GM19023 (cell line): ENCODE data around the gene ST6GALNAC5.
"Not testable (repeated sequence)": the region's sequence is repeated elsewhere in the genome, so short reads cannot be mapped to it uniquely, and the experiment has no call there.

ENCODE experiments used
- ATAC-seq: cut with Tn5 transposase; IDR thresholded peaks from one replicate; pipeline ENCODE4 v1.9.1; 2021; ENCODE audit warnings: mild to moderate bottlenecking, moderate library complexity; ENCODE audit not compliant: unreplicated experiment

ST6GALNAC5 gene

DNA sequence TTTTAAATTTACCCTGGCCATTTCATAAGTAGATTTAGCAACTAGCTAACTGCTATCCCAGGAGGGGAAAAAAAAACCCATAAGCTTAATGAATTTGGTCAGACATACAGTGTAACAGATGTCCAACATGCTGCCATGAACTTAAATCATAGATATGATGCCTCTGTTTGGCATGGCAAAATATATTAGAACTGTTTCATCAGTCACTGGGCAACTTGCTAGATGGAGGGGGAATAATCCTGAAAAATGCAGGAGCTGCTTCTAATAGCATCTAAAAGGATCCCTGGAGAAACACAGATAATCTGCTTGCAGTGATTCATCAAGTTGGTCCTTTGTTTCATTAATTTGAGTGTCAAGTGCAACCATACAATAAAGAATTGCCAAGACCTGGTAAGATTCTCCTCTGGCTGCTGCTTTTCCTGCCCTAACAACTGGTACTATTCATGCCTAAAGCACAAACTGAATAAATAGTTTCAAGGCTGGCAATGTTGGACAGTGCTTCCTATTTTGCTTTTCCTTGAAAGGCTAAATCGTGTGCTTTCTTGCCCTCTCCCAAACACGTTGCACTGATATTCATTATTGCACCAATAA is 1.5 kb upstream of the ST6GALNAC5 start:
- no peak for ATAC-seq

GRCh38 chr1:76866566-76866965 is 714 bp upstream of the ST6GALNAC5 start:
- no peak for ATAC-seq

- ATAC-seq, result peak; percentile 71
Measured at GRCh38 chr1:76868154-76868882, 1.0 kb downstream of the ST6GALNAC5 start.

- ATAC-seq, result no peak
Measured at GRCh38 chr1:76868916-76869315, 1.6 kb downstream of the ST6GALNAC5 start.

GRCh38 chr1:76870037-76870436 is 2.8 kb downstream of the ST6GALNAC5 start:
- no peak for ATAC-seq

DNA sequence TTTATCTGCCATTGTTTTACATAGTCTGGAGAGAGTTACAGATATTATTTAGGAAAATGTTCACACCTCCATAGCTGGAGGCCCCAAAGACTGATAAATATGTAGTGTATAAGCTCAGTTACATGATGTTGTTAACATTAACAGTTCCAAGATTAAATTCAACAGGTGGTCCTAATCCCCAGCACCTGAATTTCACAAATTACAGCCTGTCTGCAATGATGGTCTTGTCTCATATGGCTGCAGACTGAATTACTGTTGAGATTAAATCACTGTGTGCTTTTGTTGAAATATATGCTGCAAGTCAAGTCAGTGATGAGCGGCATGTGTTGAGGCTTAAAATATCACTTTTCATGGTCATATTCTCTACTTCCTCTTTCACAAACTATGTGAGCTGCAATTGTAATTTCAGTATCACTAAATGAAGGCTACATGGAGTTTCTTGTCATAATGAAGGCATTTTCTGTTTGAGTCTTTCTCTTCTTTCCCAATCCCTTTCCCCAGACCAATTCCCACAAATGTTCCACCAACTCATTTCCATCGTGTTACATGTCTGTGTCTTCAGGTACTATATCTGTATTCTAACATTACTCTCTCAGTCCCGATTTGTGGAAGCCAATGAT is 4.2 kb downstream of the ST6GALNAC5 start:
- peak; percentile 69 for ATAC-seq

GRCh38 chr1:76872944-76873343 is 5.7 kb downstream of the ST6GALNAC5 start:
- no peak for ATAC-seq

DNA sequence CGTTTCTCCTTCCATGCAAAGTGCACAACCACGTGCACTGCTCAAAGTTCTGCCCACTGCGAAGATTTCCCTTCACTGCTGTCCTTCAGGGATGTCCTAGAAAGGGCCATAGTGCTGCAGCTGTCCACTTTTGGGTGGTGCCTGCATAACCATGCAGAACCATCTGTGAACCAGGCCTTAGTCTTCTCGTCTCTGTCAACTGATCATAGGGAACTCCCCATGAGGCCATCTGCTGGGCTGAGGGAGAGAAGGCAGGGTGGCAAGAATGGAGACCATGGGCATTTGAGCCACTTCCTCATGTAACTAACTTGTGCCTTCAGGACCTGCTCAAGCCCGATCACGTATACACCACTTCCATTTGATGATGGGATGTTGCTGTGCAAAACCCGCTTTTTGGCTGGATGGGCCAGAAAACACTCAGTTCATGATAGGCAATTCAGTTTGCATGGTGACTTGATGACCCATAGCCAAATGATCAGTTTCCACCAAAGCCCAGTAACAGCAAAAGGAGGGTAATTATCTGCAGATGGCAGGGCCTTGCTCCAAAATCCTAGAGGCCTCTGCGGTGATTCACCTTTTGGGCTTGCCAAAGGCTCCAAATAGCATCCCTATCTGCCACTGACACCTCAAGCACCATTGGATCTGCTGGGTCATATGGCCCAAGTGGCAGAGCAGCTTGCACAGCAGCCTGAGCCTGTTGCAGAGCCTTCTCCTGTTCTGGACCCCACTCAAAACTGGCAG is 9.5 kb downstream of the ST6GALNAC5 start:
- no peak for ATAC-seq

DNA sequence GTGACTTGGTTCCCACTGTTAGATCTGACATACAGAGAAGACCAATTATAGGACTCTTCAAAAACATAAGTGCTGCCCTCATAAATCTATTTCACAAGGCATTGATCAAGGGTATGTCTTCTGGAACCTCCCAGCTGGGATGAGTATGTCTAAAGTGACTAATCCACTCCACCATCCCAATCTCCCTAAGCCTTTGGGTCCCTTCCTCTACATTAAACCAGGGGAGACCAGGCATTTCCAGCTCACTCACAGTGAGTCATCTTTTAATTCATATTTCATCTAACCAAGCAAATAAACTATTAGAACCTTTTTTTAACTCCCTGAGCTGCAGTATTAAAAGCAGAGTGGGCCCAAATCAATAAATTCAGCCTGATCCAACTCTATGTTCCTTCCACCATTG is 11.7 kb downstream of the ST6GALNAC5 start:
- ATAC-seq, result not testable (repeated sequence)

DNA sequence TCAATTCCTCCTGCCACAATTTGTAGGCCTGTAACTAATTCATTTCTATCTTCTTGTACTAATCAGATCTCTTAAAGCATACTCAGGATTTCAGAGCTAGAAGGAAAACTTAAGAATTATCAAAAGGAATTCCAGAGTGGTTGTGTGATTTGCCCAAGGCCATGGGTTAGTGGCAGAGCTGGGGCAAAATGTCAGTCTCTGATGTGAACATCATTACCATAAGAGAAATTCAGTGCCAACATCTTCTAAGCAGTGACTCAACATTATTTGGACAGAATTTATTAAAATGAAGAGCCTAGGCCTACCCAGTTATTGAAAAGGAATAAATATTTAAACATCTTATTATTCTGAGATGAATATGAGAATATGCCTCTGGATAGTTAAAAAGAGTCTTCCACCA is 14.5 kb downstream of the ST6GALNAC5 start:
- no peak for ATAC-seq

GRCh38 chr1:76891931-76892622 is 24.8 kb downstream of the ST6GALNAC5 start:
- ATAC-seq, result no peak

DNA sequence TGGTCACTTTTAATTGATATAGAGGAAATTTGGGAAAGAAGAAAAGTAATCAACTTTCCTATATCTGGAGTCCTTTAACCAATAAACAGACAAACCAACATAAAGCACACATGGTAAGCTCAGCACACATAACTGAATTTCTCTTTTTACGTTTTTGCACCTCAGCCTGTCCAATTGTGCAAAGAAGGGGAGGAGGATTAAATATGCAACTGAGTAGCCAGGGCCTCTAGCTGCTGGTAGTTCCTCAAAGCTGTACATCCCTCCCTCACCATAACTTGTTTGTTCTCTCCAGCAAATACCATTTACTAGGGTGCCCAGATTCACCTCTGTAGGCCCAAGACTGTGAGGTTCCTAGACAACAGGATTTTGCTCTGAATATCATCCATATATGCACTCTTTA is 25.4 kb downstream of the ST6GALNAC5 start:
- no peak for ATAC-seq

DNA sequence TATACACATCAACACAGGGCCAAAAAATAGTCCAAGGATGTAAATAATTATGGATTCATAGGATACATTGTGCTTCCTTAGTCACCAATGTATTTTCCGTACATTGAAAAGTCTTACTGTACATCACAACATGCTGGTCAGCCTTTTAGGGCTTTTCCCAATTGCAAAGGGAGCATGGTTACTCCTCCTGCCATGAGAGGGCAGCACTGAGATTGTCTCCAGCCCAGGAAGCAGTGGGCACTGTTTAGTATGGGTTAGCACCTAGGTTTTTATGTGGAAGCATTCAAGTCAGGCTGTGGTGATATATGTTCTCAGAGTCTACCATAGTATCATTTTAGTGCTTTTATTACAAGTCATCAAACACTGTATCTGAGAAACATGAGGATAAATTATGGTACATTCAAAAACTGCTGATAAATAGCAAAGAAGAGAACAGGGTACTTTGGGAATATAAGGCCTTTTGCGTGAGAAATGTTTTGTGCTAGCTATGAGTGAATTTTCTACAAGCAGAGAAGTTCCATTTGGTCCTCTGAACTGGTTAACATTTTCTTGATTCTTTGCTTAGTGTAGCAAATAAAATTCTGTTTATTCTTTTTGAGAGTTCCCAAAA is 34.0 kb downstream of the ST6GALNAC5 start:
- ATAC-seq, result peak; percentile 100

DNA sequence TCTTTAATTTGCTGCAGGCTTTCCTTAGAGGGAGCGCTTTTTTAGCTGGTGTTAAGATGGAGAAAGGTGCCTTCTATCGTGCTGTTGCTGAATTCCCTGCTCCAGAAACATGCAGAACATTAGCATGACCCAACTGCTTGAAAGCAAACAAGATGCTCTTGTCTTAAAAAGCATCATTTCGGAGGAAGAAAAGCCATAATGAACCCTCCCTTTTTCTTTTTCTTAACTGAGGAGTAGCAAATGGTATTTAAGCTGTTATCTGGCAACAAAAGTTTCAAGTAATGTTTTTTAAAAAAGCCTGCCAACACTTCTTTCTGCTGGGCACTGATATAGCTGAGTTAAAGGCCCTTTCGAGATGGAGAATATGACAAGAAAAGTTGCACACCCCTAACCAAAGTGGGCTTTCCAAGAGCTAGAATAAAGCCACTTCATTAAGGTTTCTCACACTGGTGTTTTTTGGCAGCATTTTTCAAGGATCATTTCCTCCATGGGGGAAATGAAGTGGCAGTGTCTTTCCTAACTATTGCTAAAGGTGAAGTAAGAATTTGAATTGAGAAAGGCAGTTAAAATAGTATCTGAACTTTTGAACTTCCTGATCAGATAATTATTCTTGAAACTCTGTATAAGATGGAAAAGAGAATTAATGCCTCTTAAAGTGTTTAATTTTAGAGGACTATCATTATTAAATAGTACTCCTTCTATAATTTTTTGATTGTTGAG is 38.8 kb downstream of the ST6GALNAC5 start:
- ATAC-seq, result no peak

DNA sequence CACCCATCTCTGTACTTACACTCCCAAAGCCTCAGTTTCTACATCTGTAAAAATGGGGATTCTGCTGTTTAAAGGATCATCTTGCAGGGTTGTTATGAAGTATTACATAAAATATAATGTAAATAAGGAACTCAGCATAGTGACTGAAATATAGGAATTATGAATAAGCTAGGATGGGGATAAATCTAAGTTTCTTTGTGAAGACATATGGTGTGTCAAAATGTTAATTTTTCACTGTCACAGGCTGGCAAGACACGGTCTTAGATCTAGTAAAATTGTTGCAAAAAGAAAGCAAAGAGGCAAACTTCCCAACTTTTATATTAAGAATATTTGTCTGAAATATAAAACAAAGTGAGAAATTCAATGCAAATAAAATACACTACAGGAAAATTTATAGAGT is 42.0 kb downstream of the ST6GALNAC5 start:
- no peak for ATAC-seq

DNA sequence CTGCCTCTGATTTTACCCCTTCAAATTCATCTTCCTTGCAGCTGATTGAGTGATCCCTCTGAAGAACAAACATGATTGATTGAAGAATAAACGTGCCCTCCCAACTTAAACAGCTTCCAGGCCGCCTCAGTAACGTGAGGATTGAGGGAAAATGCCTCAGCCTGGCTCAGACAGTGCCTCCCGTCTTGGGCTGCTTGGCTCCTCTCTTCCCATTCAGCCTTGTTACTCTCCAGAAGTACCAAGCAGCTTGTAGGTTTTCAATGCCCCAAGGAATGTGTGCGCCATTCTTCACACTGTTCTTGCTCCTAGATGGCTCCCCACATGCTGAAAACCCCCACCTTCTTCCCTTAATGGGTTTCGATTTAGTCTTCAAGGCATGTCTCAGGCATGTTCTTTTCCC is 51.8 kb downstream of the ST6GALNAC5 start:
- no peak for ATAC-seq

DNA sequence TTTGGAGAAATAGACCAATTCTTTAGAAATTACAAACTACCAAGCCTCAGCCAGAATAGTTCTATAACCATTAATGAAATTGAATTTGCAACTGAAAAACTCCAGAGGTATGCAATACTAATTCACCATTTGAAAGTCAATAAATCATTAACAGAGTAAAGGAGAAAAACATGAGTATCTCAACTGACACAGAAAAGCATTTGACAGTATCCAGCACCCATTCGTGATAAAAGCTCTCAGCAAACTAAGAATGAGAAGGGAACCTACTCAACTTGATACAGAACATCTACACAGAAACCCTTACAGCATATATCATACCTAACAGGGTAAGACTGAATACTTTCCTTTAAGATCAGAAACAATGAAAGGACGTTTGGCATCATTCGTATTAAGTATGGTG is 54.3 kb downstream of the ST6GALNAC5 start:
- ATAC-seq, result peak; percentile 71

GRCh38 chr1:76925825-76926224 is 58.5 kb downstream of the ST6GALNAC5 start:
- ATAC-seq, result no peak

GRCh38 chr1:76928522-76928921 is 61.2 kb downstream of the ST6GALNAC5 start:
- ATAC-seq, result no peak

DNA sequence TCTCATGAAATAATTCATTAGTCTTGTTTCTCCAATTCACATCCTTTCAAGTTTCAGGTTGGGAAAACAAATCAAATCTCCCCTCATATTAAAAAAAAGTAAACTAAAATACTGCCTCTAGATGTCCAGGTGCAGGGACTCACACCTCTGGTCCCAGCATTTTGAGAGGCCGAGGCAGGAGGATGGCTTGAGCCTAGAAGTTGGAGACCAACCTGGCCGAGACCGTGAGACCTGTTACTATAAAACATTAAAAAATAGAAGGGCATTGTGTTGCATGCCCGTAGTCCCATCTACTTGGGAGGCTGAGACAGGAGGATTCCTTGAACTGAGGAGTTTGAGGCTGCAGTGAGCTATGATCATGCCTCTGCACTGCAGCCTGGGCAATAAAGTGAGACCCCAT is 61.9 kb downstream of the ST6GALNAC5 start:
- ATAC-seq, result no peak
